Lung (tissue), 12 donors: ENCODE measurements around the gene ATP5PD. TPM values are rescaled to one million over a fixed set of nuclear protein-coding genes. Genes with fewer than 3 reads are reported as not detected.
A peak's percentile ranks its signal among the peaks of the same experiment; 100 is the strongest.

Experiments
- ATAC-seq: fragments of 200-7000 bp; cut with Tn5 transposase; one replicate; pipeline ENCODE4 v1.9.1; 2020; ENCODE audit warnings: moderate number of reproducible peaks; ENCODE audit not compliant: insufficient read depth, low FRiP score
- DNase-seq, 3 donors: peaks; one replicate each; pipeline ENCODE4 v3.0.0-alpha.2; 2013 to 2017
- H3K27ac ChIP-seq, 2 donors: one replicate each; pipeline ENCODE4 v1.5.1; 2013; ENCODE audit warnings: mild to moderate bottlenecking in 2 of 2, moderate library complexity in 2 of 2, control low read depth in 1 of 2, inconsistent platforms in 1 of 2, low read depth in 1 of 2, low read length in 1 of 2
- H3K27me3 ChIP-seq, 3 donors: one replicate each; pipeline ENCODE4 v1.5.1; 2013; ENCODE audit warnings: low read length in 2 of 3; ENCODE audit not compliant: control insufficient read depth in 3 of 3, insufficient read depth in 3 of 3
- H3K36me3 ChIP-seq, 4 donors: one replicate each; pipeline ENCODE4 v1.5.1; 2013; ENCODE audit warnings: low read length in 4 of 4, mild to moderate bottlenecking in 1 of 4, moderate library complexity in 1 of 4; ENCODE audit not compliant: control insufficient read depth in 4 of 4, insufficient read depth in 4 of 4
- H3K4me1 ChIP-seq, 5 donors: one replicate each; pipeline ENCODE4 v1.5.1; 2013; ENCODE audit warnings: low read length in 5 of 5, mild to moderate bottlenecking in 2 of 5, moderate library complexity in 1 of 5; ENCODE audit not compliant: control insufficient read depth in 5 of 5, insufficient read depth in 5 of 5
- H3K4me3 ChIP-seq: one replicate; pipeline ENCODE4 v1.5.1; 2013; ENCODE audit warnings: mild to moderate bottlenecking, control low read depth, moderate library complexity
- H3K9ac ChIP-seq, 2 donors: one replicate each; pipeline ENCODE4 v1.5.1; 2013; ENCODE audit warnings: low read length in 2 of 2, control low read depth in 1 of 2; ENCODE audit not compliant: insufficient read depth in 1 of 2
- H3K9me3 ChIP-seq, 4 donors: one replicate each; pipeline ENCODE4 v1.5.1; 2013; ENCODE audit warnings: low read length in 3 of 4, mild to moderate bottlenecking in 1 of 4, moderate library complexity in 1 of 4; ENCODE audit not compliant: control insufficient read depth in 4 of 4, insufficient read depth in 3 of 4
- CTCF ChIP-seq: IDR thresholded peaks from 2 replicates; pipeline ENCODE4 v1.5.1; 2012; ENCODE audit warnings: mild to moderate bottlenecking; ENCODE audit errors: control extremely low read depth, extremely low read depth
- WGBS, 2 donors: extraction: QIAGEN DNeasy Blood & Tissue Kit; methylation state at CpG; one replicate each; pipeline ENCODE4 v1.1.7; 2013; 5-methylcytosine and 5-hydroxymethylcytosine counted together
- polyA plus RNA-seq, 2 donors: library from polyadenylated mRNA; stranded (reverse); fragments of 200-250 nt; gene quantifications; one replicate each; pipeline ENCODE4 v1.2.1, GENCODE V29; 2013
- total RNA-seq, 2 donors: library from RNA; depleted of rRNA in 1 of 2; stranded (reverse); fragments of >200 nt in 1 of 2; gene quantifications; one replicate each; pipeline ENCODE4 v1.2.1, GENCODE V29; 2014 to 2021
- donor health status: control.
- donor health status: control.
- donor health status: Bipolar disorder and iron deficiency.
- donor health status: healthy.
- donor health status: DM: yes; HTN: yes; CAD: no.

Gene ATP5PD
- total and polyA plus RNA-seq, 4 donors: 110 to 736 (median 257) TPM

GRCh38 chr17:75034236-75034908 is 12.4 kb downstream of the ATP5PD start:
- TF ChIP-seq CTCF: no peak
- Histone ChIP-seq H3K4me3 (peak overlapping the region; percentile 49), H3K27ac (peak overlapping the region; percentile 87 to 91), H3K9ac (peak overlapping the region in 1 of 2 donors; percentile 57), H3K4me1 (peaks cover 0 to 22% (median 0%) of the 10 kb centered on the region in 5 donors), H3K36me3 (peaks cover 6 to 9% (median 8%) of the 10 kb centered on the region in 4 donors), H3K9me3 (no peaks in the 10 kb centered on the region), H3K27me3 (no peaks in the 10 kb centered on the region)
- ATAC-seq: peak; percentile 74
- DNase-seq: peak; percentile 92 to 94 (median 94)
- WGBS, 2 donors: 0 to 1% methylated on average over 42 to 43 of the region's 43 CpGs

GRCh38 chr17:75033346-75034235 is 13.2 kb downstream of the ATP5PD start:
- Histone ChIP-seq H3K4me3 (peak overlapping the region; percentile 30), H3K4me1 (peaks cover 0 to 22% (median 0%) of the 10 kb centered on the region in 5 donors), H3K27me3 (no peaks in the 10 kb centered on the region), H3K9me3 (no peaks in the 10 kb centered on the region), H3K27ac (peak overlapping the region in 1 of 2 donors; percentile 91), H3K36me3 (peaks cover 2 to 4% (median 3%) of the 10 kb centered on the region in 4 donors), H3K9ac (peak overlapping the region in 1 of 2 donors; percentile 54)
- 0 to 1% methylated on average over 36 of the region's 36 CpGs for WGBS, 2 donors
- DNase-seq: peak; percentile 97 to 98 (median 98)
- no peak for TF ChIP-seq CTCF
- ATAC-seq: peak; percentile 38

- no peak overlapping the region for H3K9ac ChIP-seq
- H3K27me3 ChIP-seq: no peaks in the 10 kb centered on the region
- H3K36me3 ChIP-seq: no peaks in the 10 kb centered on the region
- ATAC-seq: no peak
- TF ChIP-seq CTCF: no peak
- WGBS, 2 donors: 8 to 9% methylated on average over 13 of the region's 13 CpGs
- H3K4me1 ChIP-seq: peaks cover 0 to 22% (median 0%) of the 10 kb centered on the region in 5 donors
- H3K9me3 ChIP-seq: no peaks in the 10 kb centered on the region
- peak; percentile 52 to 62 (median 56) for DNase-seq
- H3K27ac ChIP-seq: no peak overlapping the region
- no peak overlapping the region for H3K4me3 ChIP-seq
These were observed 14.0 kb downstream of the ATP5PD start for GRCh38 chr17:75032720-75033280.
